IPS-18a (cell line): Measurements from ENCODE around the gene DHX30.
A peak's percentile ranks its signal among the peaks of the same experiment; 100 is the strongest.
"Not testable (repeated sequence)": the region's sequence is repeated elsewhere in the genome, so short reads cannot be mapped to it uniquely, and the experiment has no call there.

ENCODE experiments used
- H3K27ac ChIP-seq: one replicate; pipeline ENCODE4 v1.5.1; 2013; ENCODE audit warnings: low read length
- H3K27me3 ChIP-seq: one replicate; pipeline ENCODE4 v1.6.1; 2013; ENCODE audit warnings: mild to moderate bottlenecking, low read length; ENCODE audit not compliant: control insufficient read depth, insufficient read depth
- H3K36me3 ChIP-seq: one replicate; pipeline ENCODE4 v1.6.1; 2013; ENCODE audit warnings: low read depth, low read length; ENCODE audit not compliant: control insufficient read depth
- H3K4me1 ChIP-seq: one replicate; pipeline ENCODE4 v1.6.1; 2013; ENCODE audit warnings: low read depth, low read length; ENCODE audit not compliant: control insufficient read depth
- H3K4me3 ChIP-seq: one replicate; pipeline ENCODE4 v1.5.1; 2013; ENCODE audit warnings: low read length
- H3K9ac ChIP-seq: one replicate; pipeline ENCODE4 v1.6.1; 2013; ENCODE audit warnings: mild to moderate bottlenecking, low read length, moderate library complexity
- H3K9me3 ChIP-seq: one replicate; pipeline ENCODE4 v1.6.1; 2013; ENCODE audit warnings: low read depth, low read length; ENCODE audit not compliant: control insufficient read depth

The DHX30 gene

GRCh38 chr3:47802734-47803479, at the start of gene DHX30:
Gene DHX30, plus strand, starts transcription at chr3:47803138. Its CDS starts 7,546 bp downstream, at chr3:47810684.
- Histone ChIP-seq H3K9ac (peak within 1 kb of the TSS; percentile 98), H3K36me3 (peaks cover 9% of the 10 kb centered on the region), H3K9me3 (no peaks in the 10 kb centered on the region), H3K4me3 (peak within 1 kb of the TSS; percentile 96), H3K27ac (peak within 1 kb of the TSS; percentile 94), H3K4me1 (no peaks in the 10 kb centered on the region), H3K27me3 (no peaks in the 10 kb centered on the region)

GRCh38 chr3:47758261-47759025, 44.5 kb upstream of the DHX30 start:
- no peak overlapping the region for H3K9ac ChIP-seq
- no peak overlapping the region for H3K27ac ChIP-seq
- H3K4me1 ChIP-seq: no peaks in the 10 kb centered on the region
- H3K4me3 ChIP-seq: no peak overlapping the region
- H3K9me3 ChIP-seq: no peaks in the 10 kb centered on the region
- peaks cover 35% of the 10 kb centered on the region for H3K36me3 ChIP-seq
- no peaks in the 10 kb centered on the region for H3K27me3 ChIP-seq

GRCh38 chr3:47760207-47760606, 42.7 kb upstream of the DHX30 start:
- not testable (repeated sequence) for H3K9ac ChIP-seq, H3K27ac ChIP-seq, H3K4me3 ChIP-seq, H3K4me1 ChIP-seq, H3K27me3 ChIP-seq, H3K9me3 ChIP-seq
- peaks cover 53% of the 10 kb centered on the region for H3K36me3 ChIP-seq

- H3K9ac ChIP-seq: no peak overlapping the region
- no peak overlapping the region for H3K27ac ChIP-seq
- no peaks in the 10 kb centered on the region for H3K9me3 ChIP-seq
- H3K27me3 ChIP-seq: no peaks in the 10 kb centered on the region
- no peak overlapping the region for H3K4me3 ChIP-seq
- no peaks in the 10 kb centered on the region for H3K4me1 ChIP-seq
- H3K36me3 ChIP-seq: peaks cover 59% of the 10 kb centered on the region
Observed at GRCh38 chr3:47761046-47761445, 41.9 kb upstream of the DHX30 start.

GRCh38 chr3:47762233-47762632, 40.7 kb upstream of the DHX30 start:
- Histone ChIP-seq H3K4me3 (no peak overlapping the region), H3K36me3 (peaks cover 59% of the 10 kb centered on the region), H3K9ac (no peak overlapping the region), H3K27ac (no peak overlapping the region), H3K27me3 (no peaks in the 10 kb centered on the region), H3K4me1 (no peaks in the 10 kb centered on the region), H3K9me3 (no peaks in the 10 kb centered on the region)

GRCh38 chr3:47766186-47766585, 36.8 kb upstream of the DHX30 start:
- Histone ChIP-seq H3K36me3 (peaks cover 56% of the 10 kb centered on the region), H3K27ac (no peak overlapping the region)

GRCh38 chr3:47772047-47772446, 30.9 kb upstream of the DHX30 start:
- Histone ChIP-seq H3K27ac (no peak overlapping the region), H3K36me3 (peaks cover 25% of the 10 kb centered on the region), H3K27me3 (no peaks in the 10 kb centered on the region), H3K9me3 (no peaks in the 10 kb centered on the region), H3K9ac (no peak overlapping the region), H3K4me1 (no peaks in the 10 kb centered on the region), H3K4me3 (no peak overlapping the region)

More at GRCh38 chr3:47766186-47766585, 36.8 kb upstream of the DHX30 start:
- Histone ChIP-seq H3K9me3 (no peaks in the 10 kb centered on the region), H3K27me3 (no peaks in the 10 kb centered on the region), H3K4me1 (no peaks in the 10 kb centered on the region), H3K4me3 (no peak overlapping the region), H3K9ac (no peak overlapping the region)

GRCh38 chr3:47772788-47773187, 30.1 kb upstream of the DHX30 start:
- Histone ChIP-seq H3K9ac (no peak overlapping the region), H3K36me3 (peaks cover 25% of the 10 kb centered on the region), H3K27ac (no peak overlapping the region), H3K9me3 (no peaks in the 10 kb centered on the region), H3K4me1 (no peaks in the 10 kb centered on the region), H3K4me3 (no peak overlapping the region), H3K27me3 (no peaks in the 10 kb centered on the region)

GRCh38 chr3:47778746-47779145, 24.2 kb upstream of the DHX30 start:
- peak overlapping the region; percentile 80 for H3K4me3 ChIP-seq
- no peak overlapping the region for H3K9ac ChIP-seq
- H3K27ac ChIP-seq: no peak overlapping the region
- no peaks in the 10 kb centered on the region for H3K27me3 ChIP-seq
- no peaks in the 10 kb centered on the region for H3K36me3 ChIP-seq
- H3K4me1 ChIP-seq: peaks cover 7% of the 10 kb centered on the region
- H3K9me3 ChIP-seq: no peaks in the 10 kb centered on the region

GRCh38 chr3:47780741-47781684, 21.9 kb upstream of the DHX30 start:
- Histone ChIP-seq H3K9ac (peak overlapping the region; percentile 95), H3K9me3 (no peaks in the 10 kb centered on the region), H3K27me3 (no peaks in the 10 kb centered on the region), H3K4me1 (peaks cover 7% of the 10 kb centered on the region), H3K27ac (peak overlapping the region; percentile 49), H3K4me3 (peak overlapping the region; percentile 80), H3K36me3 (no peaks in the 10 kb centered on the region)
